Smooth muscle cell of the brain vasculature (primary cell): Measurements from ENCODE around the gene TMEM53.

Experiments
- DNase-seq: peaks from one replicate; pipeline ENCODE4 v3.0.0-alpha.2; 2012; ENCODE audit warnings: low read depth, low spot score

TMEM53 gene

GRCh38 chr1:44630116-44630515, 44.2 kb downstream of the TMEM53 start:
- DNase-seq, result no peak

- no peak for DNase-seq
These were observed 45.1 kb downstream of the TMEM53 start for GRCh38 chr1:44628962-44629756.

- DNase-seq, result no peak
These were observed 48.9 kb downstream of the TMEM53 start for GRCh38 chr1:44625348-44625747.

- DNase-seq, result no peak
These were observed 49.9 kb downstream of the TMEM53 start for GRCh38 chr1:44624268-44624901.

GRCh38 chr1:44621841-44622286, 52.4 kb downstream of the TMEM53 start:
- no peak for DNase-seq

GRCh38 chr1:44620072-44620471, 54.2 kb downstream of the TMEM53 start:
- no peak for DNase-seq

- no peak for DNase-seq
These were observed 54.9 kb downstream of the TMEM53 start for GRCh38 chr1:44619261-44619900.

- DNase-seq, result no peak
These were observed 56.6 kb downstream of the TMEM53 start for GRCh38 chr1:44617703-44618029.

GRCh38 chr1:44616991-44617702, 57.1 kb downstream of the TMEM53 start:
- DNase-seq, result no peak

- DNase-seq, result no peak
These were observed 57.8 kb downstream of the TMEM53 start for GRCh38 chr1:44616284-44616990.

GRCh38 chr1:44613941-44614340, 60.3 kb downstream of the TMEM53 start:
- DNase-seq, result no peak

GRCh38 chr1:44611866-44612265, 62.4 kb downstream of the TMEM53 start:
- DNase-seq, result no peak

- no peak for DNase-seq
These were observed 62.9 kb downstream of the TMEM53 start for GRCh38 chr1:44611419-44611818.

GRCh38 chr1:44610527-44611148, 63.6 kb downstream of the TMEM53 start:
- no peak for DNase-seq

GRCh38 chr1:44609768-44610526, 64.3 kb downstream of the TMEM53 start:
- no peak for DNase-seq

GRCh38 chr1:44609412-44609767, 64.9 kb downstream of the TMEM53 start:
- no peak for DNase-seq

GRCh38 chr1:44608141-44608540, 66.1 kb downstream of the TMEM53 start:
- no peak for DNase-seq

GRCh38 chr1:44606701-44607281, 67.5 kb downstream of the TMEM53 start:
- DNase-seq, result no peak

GRCh38 chr1:44605914-44606615, 68.2 kb downstream of the TMEM53 start:
- DNase-seq, result no peak
